B cell (primary cell): ENCODE data around the gene MAP4K5. TPM values are rescaled to one million over a fixed set of nuclear protein-coding genes. Genes with fewer than 3 reads are reported as not detected.
A peak's percentile ranks its signal among the peaks of the same experiment; 100 is the strongest.

ENCODE experiments used
- ATAC-seq: fragments of 200-7000 bp; cut with Tn5 transposase; one replicate; pipeline ENCODE4 v1.10.0; 2021; ENCODE audit warnings: low read depth, mild to moderate bottlenecking, moderate number of reproducible peaks, moderate library complexity
- CTCF ChIA-PET: fragments of 350-600 bp; sonication (Branson Sonifier 250); formaldehyde crosslinking; loops from one replicate; lab custom pipeline; 2021; ENCODE audit warnings: antibody characterized with exemption, inconsistent platforms; lab: Charles Lee
- POLR2A ChIA-PET: fragments of 350-600 bp; sonication (Branson Sonifier 250); formaldehyde crosslinking; loops from one replicate; lab custom pipeline; 2021; ENCODE audit warnings: antibody characterized with exemption; lab: Charles Lee
- DNase-seq: peaks from one replicate; pipeline ENCODE4 v3.0.0; 2013
- H2AFZ ChIP-seq: 2 replicates; pipeline ENCODE4 v1.6.1; 2012; ENCODE audit warnings: mild to moderate bottlenecking, low read depth, low read length; ENCODE audit not compliant: insufficient read depth, poor library complexity, severe bottlenecking
- H3K27ac ChIP-seq, 2 donors: 1 replicate in 1 of 2; 2 replicates in 1 of 2; pipeline ENCODE4 v1.5.1; 2012 to 2013; ENCODE audit warnings: low read length in 2 of 2, mild to moderate bottlenecking in 2 of 2, moderate library complexity in 1 of 2
- H3K27me3 ChIP-seq, 4 experiments: fragments of 200-600 bp in 1 of 4; sonication (generic) in 1 of 4; replicated peaks in 1 of 4; 1 replicate in 2 of 4; 2 replicates in 2 of 4; pipeline versions ENCODE4 v1.6.1 to v1.7.0; 2013 to 2016; ENCODE audit warnings: low read length in 3 of 4, mild to moderate bottlenecking in 2 of 4, mixed read lengths in 1 of 4, moderate library complexity in 1 of 4; ENCODE audit not compliant: insufficient read depth in 4 of 4, control insufficient read depth in 3 of 4; ENCODE audit errors: control extremely low read depth in 1 of 4
- H3K36me3 ChIP-seq, 2 experiments: replicated peaks in 1 of 2; 1 replicate in 1 of 2; 2 replicates in 1 of 2; pipeline versions ENCODE4 v1.6.1 to v1.7.1; 2013; ENCODE audit warnings: low read length in 1 of 2; ENCODE audit not compliant: insufficient read depth in 2 of 2, control insufficient read depth in 1 of 2; ENCODE audit errors: control extremely low read depth in 1 of 2, extremely low read depth in 1 of 2
- H3K4me1 ChIP-seq, 2 donors: fragments of 200-600 bp in 1 of 2; sonication (generic) in 1 of 2; 1 replicate in 1 of 2; 2 replicates in 1 of 2; pipeline versions ENCODE4 v1.5.1 to v1.6.1; 2013 to 2017; ENCODE audit warnings: low read length in 2 of 2; ENCODE audit not compliant: control insufficient read depth in 2 of 2, insufficient read depth in 2 of 2
- H3K4me2 ChIP-seq: replicated peaks from 2 replicates; pipeline ENCODE3; 2012; ENCODE audit warnings: mild to moderate bottlenecking, low read depth, low read length; ENCODE audit not compliant: poor library complexity, severe bottlenecking
- H3K4me3 ChIP-seq, 5 experiments: fragments of 200-600 bp in 1 of 5; sonication (generic) in 1 of 5; 1 replicate in 3 of 5; 2 replicates in 2 of 5; pipeline versions ENCODE4 v1.5.1 to v1.7.0; 2011 to 2016; ENCODE audit warnings: low read length in 4 of 5, mild to moderate bottlenecking in 4 of 5, low read depth in 2 of 5, control low read depth in 1 of 5, moderate library complexity in 1 of 5; ENCODE audit not compliant: insufficient read depth in 1 of 5; ENCODE audit errors: control extremely low read depth in 1 of 5, extremely low read depth in 1 of 5
- H3K79me2 ChIP-seq: fragments of 200-600 bp; sonication (generic); one replicate; pipeline ENCODE4 v1.6.0; 2016; ENCODE audit warnings: low read length; ENCODE audit not compliant: control insufficient read depth, insufficient read depth
- H3K9ac ChIP-seq: fragments of 200-600 bp; sonication (generic); 2 replicates; pipeline ENCODE4 v1.6.1; 2017; ENCODE audit warnings: mild to moderate bottlenecking, low read length, moderate library complexity
- H3K9me3 ChIP-seq, 3 donors: one replicate each; pipeline versions ENCODE4 v1.6.1 to v1.7.1; 2013; ENCODE audit warnings: low read length in 2 of 3; ENCODE audit not compliant: control insufficient read depth in 2 of 3, insufficient read depth in 1 of 3; ENCODE audit errors: control extremely low read depth in 1 of 3
- H4K20me1 ChIP-seq: 2 replicates; pipeline ENCODE4 v1.6.0; 2012; ENCODE audit warnings: mild to moderate bottlenecking, low read length; ENCODE audit not compliant: insufficient read depth, control insufficient read depth, poor library complexity, severe bottlenecking
- H3K27ac Mint-ChIP-seq: one replicate; pipeline ENCODE4 v1.8.0; 2021; ENCODE audit warnings: mixed read lengths
- H3K27me3 Mint-ChIP-seq: one replicate; pipeline ENCODE4 v1.8.0; 2021; ENCODE audit warnings: mixed read lengths
- H3K4me1 Mint-ChIP-seq: one replicate; pipeline ENCODE4 v1.8.0; 2021; ENCODE audit warnings: mixed read lengths
- H3K4me3 Mint-ChIP-seq: one replicate; pipeline ENCODE4 v1.8.0; 2021; ENCODE audit warnings: mixed read lengths
- H3K9me3 Mint-ChIP-seq: one replicate; pipeline ENCODE4 v1.8.0; 2022; ENCODE audit warnings: mixed read lengths; ENCODE audit not compliant: insufficient read depth
- CTCF ChIP-seq: fragments of 200-600 bp; IDR thresholded peaks from one replicate; pipeline ENCODE4 v1.8.0; 2022; ENCODE audit warnings: antibody characterized with exemption, mild to moderate bottlenecking
- EZH2 ChIP-seq: IDR thresholded peaks from 2 replicates; pipeline ENCODE4 v1.6.1; 2012; ENCODE audit warnings: borderline replicate concordance, low read depth, mild to moderate bottlenecking, moderate library complexity, low read length; ENCODE audit not compliant: insufficient read depth, poor library complexity, severe bottlenecking
- WGBS: methylation state at CpG from one replicate; pipeline ENCODE4 v1.1.5; 2013; ENCODE audit warnings: missing lambda C conversion rate; ENCODE audit not compliant: insufficient coverage; 5-methylcytosine and 5-hydroxymethylcytosine counted together
- intact Hi-C: fragments of 100-400 bp; cut with micrococcal nuclease; formaldehyde crosslinking; loops from one replicate; pipeline ENCODE4 v1.10.0; 2022
- polyA plus RNA-seq: library from polyadenylated mRNA; depleted of rRNA; stranded (reverse); fragments of >200 nt; gene quantifications from 2 replicates; pipeline ENCODE4 v1.2.3, GENCODE V29; 2012
- total RNA-seq, 2 donors: library from RNA; stranded (reverse); fragments of 120-200 nt in 1 of 2; gene quantifications; 1 replicate in 1 of 2; 2 replicates in 1 of 2; pipeline versions ENCODE4 v1.2.3 to v1.2.4, GENCODE V29; 2013 to 2022

Gene MAP4K5
- total and polyA plus RNA-seq, 2 donors (not counting 1 experiment from before 2014, with no cell fraction given) = 14.1 to 60.0 TPM

DNA sequence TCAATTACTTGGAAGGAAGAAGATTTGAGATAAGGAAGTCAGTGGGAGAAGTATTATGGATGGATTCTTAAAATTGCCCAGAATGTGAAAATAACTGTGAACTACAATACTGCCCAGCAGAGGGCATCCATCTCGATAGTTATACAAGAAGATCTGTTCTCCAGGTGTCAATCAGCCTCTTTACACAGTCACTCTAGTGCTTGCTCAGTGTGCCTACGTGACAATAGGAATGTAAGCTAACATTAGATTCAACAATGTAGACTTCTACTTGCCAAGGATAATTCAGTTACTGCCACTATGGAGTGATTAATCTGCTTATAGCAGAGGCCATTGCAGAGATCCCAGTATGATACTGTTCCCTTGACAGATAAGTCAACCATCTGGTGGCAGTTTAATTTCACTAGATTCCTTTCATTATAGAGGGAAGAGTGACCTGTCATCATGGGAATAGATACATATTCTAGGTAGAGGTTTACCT, 10.6 kb upstream of the MAP4K5 start:
- peaks cover 2% of the 10 kb centered on the region for H3K9me3 Mint-ChIP-seq
- no peak overlapping the region for H3K27ac ChIP-seq
- peak; percentile 76 for TF ChIP-seq CTCF
- TF ChIP-seq EZH2 = no peak
- H3K4me1 ChIP-seq = no peaks in the 10 kb centered on the region
- no peaks in the 10 kb centered on the region for H3K79me2 ChIP-seq
- no peak overlapping the region for H3K4me2 ChIP-seq
- WGBS = no CpG with 5 or more reads among the region's 2 CpGs
- peaks cover 8% of the 10 kb centered on the region for H3K4me1 Mint-ChIP-seq
- no peaks in the 10 kb centered on the region for H3K27me3 ChIP-seq
- ATAC-seq (peak; percentile 58), DNase-seq (peak; percentile 65)
- H3K27me3 Mint-ChIP-seq = no peaks in the 10 kb centered on the region
- H3K9me3 ChIP-seq = no peaks in the 10 kb centered on the region
- H3K36me3 ChIP-seq = no peaks in the 10 kb centered on the region
- no peak overlapping the region for H3K27ac Mint-ChIP-seq
- no peak overlapping the region for H3K4me3 Mint-ChIP-seq
- no peaks in the 10 kb centered on the region for H4K20me1 ChIP-seq
- no peak overlapping the region for H3K9ac ChIP-seq
- H3K4me3 ChIP-seq = no peak overlapping the region
- no peak overlapping the region for H2AFZ ChIP-seq
- POLR2A ChIA-PET = no interaction called here
- intact Hi-C loops = loop anchor here (1.0 kb wide), 3 partner anchors 171 to 317 kb away; no protein-coding TSS in a partner anchor
- CTCF ChIA-PET = interaction anchor here (0.6 to 7.8 kb wide), 15 partner anchors 10 to 652 kb away, joined by 3 to 53 read pairs (median 4); partner anchors contain the start of gene MAP4K5

- Histone ChIP-seq H3K27me3 (no peaks in the 10 kb centered on the region), H3K4me2 (no peak overlapping the region), H3K4me3 (no peak overlapping the region), H4K20me1 (no peaks in the 10 kb centered on the region), H3K27ac (no peak overlapping the region), H3K9ac (no peak overlapping the region), H2AFZ (no peak overlapping the region), H3K36me3 (no peaks in the 10 kb centered on the region), H3K79me2 (no peaks in the 10 kb centered on the region), H3K9me3 (peaks cover 0 to 6% (median 0%) of the 10 kb centered on the region in 3 donors), H3K4me1 (no peaks in the 10 kb centered on the region)
- no peak for DNase-seq
- ATAC-seq = no peak
- intact Hi-C loops = no loop called here
- H3K4me1 Mint-ChIP-seq = peaks cover 8% of the 10 kb centered on the region
- CTCF ChIA-PET = interaction anchor here (0.6 to 7.8 kb wide), 12 partner anchors 16 to 1594 kb away, joined by 3 to 53 read pairs (median 4); no protein-coding TSS in a partner anchor
- no peak overlapping the region for H3K4me3 Mint-ChIP-seq
- no peaks in the 10 kb centered on the region for H3K27me3 Mint-ChIP-seq
- no peak overlapping the region for H3K27ac Mint-ChIP-seq
- POLR2A ChIA-PET = no interaction called here
- TF ChIP-seq CTCF (no peak), EZH2 (no peak)
- WGBS = no CpG with 5 or more reads among the region's 1 CpG
- H3K9me3 Mint-ChIP-seq = peaks cover 4% of the 10 kb centered on the region
Measured at GRCh38 chr14:50541159-50541567, 8.8 kb upstream of the MAP4K5 start.
